Neural progenitor cell (in vitro differentiated cells): Measurements from ENCODE around the gene PCDHA7. TPM values are rescaled to one million over a fixed set of nuclear protein-coding genes. Genes with fewer than 3 reads are reported as not detected.

Source experiments
- DNase-seq: peaks from one replicate; pipeline ENCODE4 v3.0.0-alpha.2; 2016; ENCODE audit warnings: low spot score
- H2AFZ ChIP-seq: fragments of 200-600 bp; sonication (generic); replicated peaks from 2 replicates; pipeline ENCODE4 v1.6.1; 2016; ENCODE audit warnings: antibody characterized with exemption
- H3F3A ChIP-seq: fragments of 200-600 bp; sonication (generic); 2 replicates; pipeline ENCODE4 v1.6.1; 2016; ENCODE audit warnings: antibody characterized with exemption, low read depth
- H3K27ac ChIP-seq: fragments of 200-600 bp; sonication (generic); 2 replicates; pipeline ENCODE4 v1.5.1; 2016; ENCODE audit warnings: mild to moderate bottlenecking
- H3K27me3 ChIP-seq: fragments of 200-600 bp; sonication (generic); 2 replicates; pipeline ENCODE4 v1.6.1; 2016; ENCODE audit warnings: mild to moderate bottlenecking, moderate library complexity
- H3K36me3 ChIP-seq: fragments of 200-600 bp; sonication (generic); 2 replicates; pipeline ENCODE4 v1.5.1; 2016
- H3K4me1 ChIP-seq: fragments of 200-600 bp; sonication (generic); 2 replicates; pipeline ENCODE4 v1.6.1; 2016; ENCODE audit warnings: mixed run types
- H3K4me2 ChIP-seq: fragments of 200-600 bp; sonication (generic); 2 replicates; pipeline ENCODE4 v1.6.1; 2016
- H3K4me3 ChIP-seq: fragments of 200-600 bp; sonication (generic); 2 replicates; pipeline ENCODE4 v1.5.1; 2016
- H3K79me2 ChIP-seq: fragments of 200-600 bp; sonication (generic); 2 replicates; pipeline ENCODE4 v1.6.1; 2016; ENCODE audit warnings: low read depth
- H3K9ac ChIP-seq: fragments of 200-600 bp; sonication (generic); 2 replicates; pipeline ENCODE4 v1.6.1; 2016
- H3K9me3 ChIP-seq: fragments of 200-600 bp; sonication (generic); 2 replicates; pipeline ENCODE4 v1.5.1; 2016; ENCODE audit warnings: low read depth
- H4K20me1 ChIP-seq: fragments of 200-600 bp; sonication (generic); 2 replicates; pipeline ENCODE4 v1.6.1; 2016; ENCODE audit warnings: low read depth
- H3K27ac Mint-ChIP-seq: 3 replicates; pipeline ENCODE4 v1.8.0; 2021; ENCODE audit warnings: mixed read lengths
- H3K27me3 Mint-ChIP-seq: 2 replicates; pipeline ENCODE4 v1.8.0; 2022; ENCODE audit warnings: low read depth, mild to moderate bottlenecking, inconsistent platforms, moderate library complexity, mixed read lengths; ENCODE audit not compliant: insufficient read depth
- H3K36me3 Mint-ChIP-seq: 3 replicates; pipeline ENCODE4 v1.8.0; 2021; ENCODE audit warnings: mixed read lengths
- H3K4me1 Mint-ChIP-seq: 3 replicates; pipeline ENCODE4 v1.8.0; 2021; ENCODE audit warnings: mixed read lengths
- H3K4me3 Mint-ChIP-seq: 3 replicates; pipeline ENCODE4 v1.8.0; 2021; ENCODE audit warnings: mild to moderate bottlenecking, moderate library complexity, mixed read lengths
- H3K9me3 Mint-ChIP-seq: 3 replicates; pipeline ENCODE4 v1.8.0; 2020; ENCODE audit warnings: mixed read lengths
- EZH2 ChIP-seq: fragments of 200-600 bp; sonication (generic); IDR thresholded peaks from 2 replicates; pipeline ENCODE4 v1.6.1; 2017; ENCODE audit warnings: antibody characterized with exemption, mild to moderate bottlenecking, moderate library complexity
- EZH2phosphoT487 ChIP-seq: fragments of 200-600 bp; sonication (generic); IDR thresholded peaks from 2 replicates; pipeline ENCODE4 v1.6.1; 2017; ENCODE audit warnings: antibody characterized with exemption
- total RNA-seq: library from RNA; depleted of rRNA; stranded (reverse); fragments of >200 nt; gene quantifications from 2 replicates; pipeline ENCODE4 v1.2.3, GENCODE V29; 2015; ENCODE audit warnings: low replicate concordance
- TF ChIP-seq, protein P1 (sequence below): fragments of 200-600 bp; sonication (generic); IDR thresholded peaks from 2 replicates; pipeline ENCODE4 v1.5.1; 2017; ENCODE audit warnings: antibody characterized with exemption, mild to moderate bottlenecking

The PCDHA7 gene
- total RNA-seq, 1 donor from 2014 or later: 0.36 TPM

DNA sequence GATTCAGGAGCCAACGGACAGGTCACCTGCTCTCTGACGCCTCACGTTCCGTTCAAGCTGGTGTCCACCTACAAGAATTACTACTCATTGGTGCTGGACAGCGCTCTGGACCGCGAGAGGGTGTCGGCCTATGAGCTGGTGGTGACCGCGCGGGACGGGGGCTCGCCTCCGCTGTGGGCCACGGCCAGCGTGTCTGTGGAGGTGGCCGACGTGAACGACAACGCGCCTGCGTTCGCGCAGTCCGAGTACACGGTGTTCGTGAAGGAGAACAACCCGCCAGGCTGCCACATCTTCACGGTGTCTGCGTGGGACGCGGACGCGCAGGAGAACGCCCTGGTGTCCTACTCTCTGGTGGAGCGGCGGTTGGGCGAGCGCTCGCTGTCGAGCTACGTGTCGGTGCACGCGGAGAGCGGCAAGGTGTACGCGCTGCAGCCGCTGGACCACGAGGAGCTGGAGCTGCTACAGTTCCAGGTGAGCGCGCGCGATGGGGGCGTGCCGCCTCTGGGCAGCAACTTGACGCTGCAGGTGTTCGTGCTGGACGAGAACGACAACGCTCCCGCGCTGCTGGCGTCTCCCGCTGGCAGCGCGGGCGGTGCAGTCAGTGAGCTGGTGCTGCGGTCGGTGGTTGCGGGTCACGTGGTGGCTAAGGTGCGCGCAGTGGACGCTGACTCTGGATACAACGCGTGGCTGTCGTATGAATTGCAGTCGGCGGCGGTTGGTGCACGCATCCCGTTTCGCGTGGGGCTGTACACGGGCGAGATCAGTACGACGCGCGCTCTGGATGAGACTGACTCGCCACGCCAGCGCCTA, 23.3 kb downstream of the PCDHA7 start:
- Histone ChIP-seq H3K4me3 (no peak overlapping the region), H3K79me2 (no peaks in the 10 kb centered on the region), H3K9ac (no peak overlapping the region), H3K4me2 (no peak overlapping the region), H3K9me3 (peaks cover 5% of the 10 kb centered on the region), H4K20me1 (no peaks in the 10 kb centered on the region), H3K27me3 (no peaks in the 10 kb centered on the region), H3F3A (no peaks in the 10 kb centered on the region), H3K27ac (no peak overlapping the region), H3K4me1 (no peaks in the 10 kb centered on the region), H3K36me3 (no peaks in the 10 kb centered on the region), H2AFZ (no peak overlapping the region)
- Mint-ChIP-seq H3K9me3 (peaks cover 46% of the 10 kb centered on the region), H3K36me3 (peaks cover 35% of the 10 kb centered on the region), H3K4me3 (no peak overlapping the region), H3K27me3 (peaks cover 5% of the 10 kb centered on the region), H3K4me1 (no peaks in the 10 kb centered on the region), H3K27ac (no peak overlapping the region)
- no peak for DNase-seq
- TF ChIP-seq EZH2: no peak
- TF ChIP-seq EZH2phosphoT487: no peak
- TF ChIP-seq, protein P1, sequence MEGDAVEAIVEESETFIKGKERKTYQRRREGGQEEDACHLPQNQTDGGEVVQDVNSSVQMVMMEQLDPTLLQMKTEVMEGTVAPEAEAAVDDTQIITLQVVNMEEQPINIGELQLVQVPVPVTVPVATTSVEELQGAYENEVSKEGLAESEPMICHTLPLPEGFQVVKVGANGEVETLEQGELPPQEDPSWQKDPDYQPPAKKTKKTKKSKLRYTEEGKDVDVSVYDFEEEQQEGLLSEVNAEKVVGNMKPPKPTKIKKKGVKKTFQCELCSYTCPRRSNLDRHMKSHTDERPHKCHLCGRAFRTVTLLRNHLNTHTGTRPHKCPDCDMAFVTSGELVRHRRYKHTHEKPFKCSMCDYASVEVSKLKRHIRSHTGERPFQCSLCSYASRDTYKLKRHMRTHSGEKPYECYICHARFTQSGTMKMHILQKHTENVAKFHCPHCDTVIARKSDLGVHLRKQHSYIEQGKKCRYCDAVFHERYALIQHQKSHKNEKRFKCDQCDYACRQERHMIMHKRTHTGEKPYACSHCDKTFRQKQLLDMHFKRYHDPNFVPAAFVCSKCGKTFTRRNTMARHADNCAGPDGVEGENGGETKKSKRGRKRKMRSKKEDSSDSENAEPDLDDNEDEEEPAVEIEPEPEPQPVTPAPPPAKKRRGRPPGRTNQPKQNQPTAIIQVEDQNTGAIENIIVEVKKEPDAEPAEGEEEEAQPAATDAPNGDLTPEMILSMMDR: no peak

DNA sequence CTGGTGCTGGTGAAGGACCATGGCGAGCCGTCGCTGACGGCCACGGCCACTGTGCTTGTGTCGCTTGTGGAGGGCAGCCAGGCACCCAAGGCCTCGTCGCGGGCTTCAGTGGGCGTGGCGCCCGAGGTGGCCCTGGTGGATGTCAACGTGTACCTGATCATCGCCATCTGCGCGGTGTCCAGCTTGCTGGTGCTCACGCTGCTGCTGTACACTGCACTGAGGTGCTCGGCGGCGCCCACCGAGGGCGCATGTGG, 23.8 kb downstream of the PCDHA7 start:
- no peak overlapping the region for H3K4me3 ChIP-seq
- peaks cover 5% of the 10 kb centered on the region for H3K9me3 ChIP-seq
- no peaks in the 10 kb centered on the region for H3K36me3 ChIP-seq
- H3K27me3 ChIP-seq: no peaks in the 10 kb centered on the region
- H3K4me1 ChIP-seq: no peaks in the 10 kb centered on the region
- H3K27ac ChIP-seq: no peak overlapping the region
- no peak overlapping the region for H2AFZ ChIP-seq
- H3F3A ChIP-seq: no peaks in the 10 kb centered on the region
- Mint-ChIP-seq H3K27ac (no peak overlapping the region), H3K36me3 (peaks cover 34% of the 10 kb centered on the region), H3K9me3 (peaks cover 44% of the 10 kb centered on the region), H3K27me3 (peaks cover 5% of the 10 kb centered on the region), H3K4me1 (no peaks in the 10 kb centered on the region), H3K4me3 (no peak overlapping the region)
- H4K20me1 ChIP-seq: no peaks in the 10 kb centered on the region
- H3K9ac ChIP-seq: no peak overlapping the region
- TF ChIP-seq EZH2: no peak
- no peak for DNase-seq
- H3K79me2 ChIP-seq: no peaks in the 10 kb centered on the region
- H3K4me2 ChIP-seq: no peak overlapping the region

DNA sequence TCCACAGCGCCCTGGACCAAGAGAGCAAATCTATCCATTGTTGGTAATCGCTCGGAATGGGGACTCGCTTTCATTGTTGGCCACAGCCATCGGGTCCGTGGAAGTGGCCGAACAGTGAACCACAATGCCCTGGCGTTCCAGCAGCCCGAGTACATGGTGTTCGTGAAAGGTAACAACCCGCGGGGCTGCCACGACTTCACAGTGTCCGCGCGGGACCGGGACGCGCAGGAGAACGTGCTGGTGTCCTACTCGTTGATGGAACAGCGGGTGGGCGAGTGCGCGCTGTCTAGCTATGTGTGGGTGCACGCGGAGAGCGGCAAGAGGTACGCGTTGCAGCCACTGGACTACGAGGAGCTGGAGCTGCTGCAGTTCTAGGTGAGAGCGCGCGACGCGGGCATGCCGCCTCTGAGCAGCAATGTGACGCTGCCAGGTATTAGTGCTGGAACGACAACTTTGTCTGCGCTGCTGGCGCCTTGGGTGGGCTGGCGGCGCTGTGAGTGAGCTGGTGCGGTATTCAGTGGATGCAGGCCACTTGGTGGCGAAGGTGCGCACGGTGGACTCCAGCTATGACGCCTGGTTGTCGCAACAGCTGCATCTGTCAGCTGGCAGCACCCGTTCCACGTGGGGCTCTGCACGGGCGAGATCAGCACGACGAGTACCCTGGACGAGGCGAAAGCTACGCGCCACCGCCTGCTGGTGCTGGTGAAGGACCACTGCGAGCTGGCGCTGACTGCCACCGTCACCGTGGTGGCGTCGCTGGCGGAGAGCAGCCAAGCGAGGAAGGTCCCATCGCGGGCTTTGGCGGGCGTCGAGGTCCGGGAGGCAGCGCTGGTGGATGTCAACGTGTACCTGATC, 28.6 kb downstream of the PCDHA7 start:
- Histone ChIP-seq H2AFZ (no peak overlapping the region), H3K4me3 (no peak overlapping the region), H3K9ac (no peak overlapping the region), H4K20me1 (no peaks in the 10 kb centered on the region), H3K79me2 (no peaks in the 10 kb centered on the region), H3K4me2 (no peak overlapping the region), H3K27me3 (no peaks in the 10 kb centered on the region), H3K36me3 (no peaks in the 10 kb centered on the region), H3F3A (no peaks in the 10 kb centered on the region), H3K9me3 (peaks cover 5% of the 10 kb centered on the region), H3K4me1 (no peaks in the 10 kb centered on the region), H3K27ac (no peak overlapping the region)
- H3K4me1 Mint-ChIP-seq: no peaks in the 10 kb centered on the region
- DNase-seq: no peak
- H3K27ac Mint-ChIP-seq: no peak overlapping the region
- H3K36me3 Mint-ChIP-seq: peaks cover 27% of the 10 kb centered on the region
- TF ChIP-seq, protein P1: no peak
- TF ChIP-seq EZH2 (no peak), EZH2phosphoT487 (no peak)
- H3K9me3 Mint-ChIP-seq: peaks cover 37% of the 10 kb centered on the region
- H3K27me3 Mint-ChIP-seq: peaks cover 3% of the 10 kb centered on the region
- H3K4me3 Mint-ChIP-seq: no peak overlapping the region
